HCT116 (cell line): ENCODE measurements around the gene NTRK3.

ENCODE experiments used
- CTCF ChIP-seq, 3 experiments: fragments of 200-600 bp in 1 of 3; sonication (generic) in 1 of 3; IDR thresholded peaks in 2 of 3; conservative IDR thresholded peaks in 1 of 3; 2 replicates each; pipeline ENCODE4 v1.5.1; 2012 to 2017; ENCODE audit warnings: low read depth in 2 of 3, low read length in 2 of 3, antibody characterized with exemption in 1 of 3, borderline replicate concordance in 1 of 3, control low read depth in 1 of 3, mild to moderate bottlenecking in 1 of 3, mixed read lengths in 1 of 3, mixed run types in 1 of 3, moderate library complexity in 1 of 3; ENCODE audit not compliant: insufficient read depth in 1 of 3
- EZH2phosphoT487 ChIP-seq: fragments of 200-600 bp; IDR thresholded peaks from 2 replicates; pipeline ENCODE4 v1.6.1; 2018; ENCODE audit warnings: antibody characterized with exemption, borderline replicate concordance
- JUND ChIP-seq: IDR thresholded peaks from 2 replicates; pipeline ENCODE4 v1.6.1; 2012
- MAX ChIP-seq: IDR thresholded peaks from 2 replicates; pipeline ENCODE4 v1.6.1; 2012
- POLR2A ChIP-seq: IDR thresholded peaks from 2 replicates; pipeline ENCODE4 v1.7.0; 2011; ENCODE audit warnings: borderline replicate concordance; ENCODE audit not compliant: insufficient read depth, insufficient read length; ENCODE audit errors: extremely low read depth
- POLR2AphosphoS5 ChIP-seq: IDR thresholded peaks from 2 replicates; pipeline ENCODE4 v1.6.1; 2011; ENCODE audit warnings: mild to moderate bottlenecking, low read depth, low read length, moderate library complexity
- RAD21 ChIP-seq: IDR thresholded peaks from 2 replicates; pipeline ENCODE4 v1.6.1; 2012; ENCODE audit warnings: low read depth, mild to moderate bottlenecking
- ZFX ChIP-seq: fragments of 450-650 bp; IDR thresholded peaks from 2 replicates; pipeline ENCODE4 v1.6.1; 2017
- TF ChIP-seq, protein P1 (sequence below): IDR thresholded peaks from 2 replicates; pipeline ENCODE4 v1.6.1; 2012

DNA sequence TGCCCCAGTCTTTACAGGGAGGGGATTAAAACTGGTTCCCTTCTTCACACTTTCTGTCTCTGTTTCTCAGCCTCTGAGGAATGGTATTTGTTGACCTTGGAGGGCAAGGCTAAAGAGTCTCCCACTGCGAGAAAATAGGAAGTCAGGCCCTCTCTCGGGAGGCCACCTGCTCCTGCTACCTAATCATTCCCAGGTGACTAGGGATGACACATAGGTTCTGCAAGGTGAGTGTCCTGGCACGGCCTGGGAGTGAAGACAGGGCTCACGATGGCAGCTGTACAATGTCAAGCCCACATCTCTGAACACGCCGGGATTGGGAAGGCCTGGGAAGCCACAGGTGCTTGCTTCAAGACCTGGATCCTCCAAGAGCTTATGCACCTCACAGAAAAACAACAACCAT, 314.2 kb downstream of the NTRK3 start:
- TF ChIP-seq EZH2phosphoT487: no peak
- no peak for TF ChIP-seq CTCF (IDR thresholded peaks at IDR 0.05 in 2 of 3, conservative IDR thresholded peaks at IDR 0.05 in 1 of 3; ENCODE audit: borderline replicate concordance in 1 of 3, insufficient read depth in 1 of 3, low read depth in 2 of 3, low read length in 2 of 3)
- TF ChIP-seq, protein P1, sequence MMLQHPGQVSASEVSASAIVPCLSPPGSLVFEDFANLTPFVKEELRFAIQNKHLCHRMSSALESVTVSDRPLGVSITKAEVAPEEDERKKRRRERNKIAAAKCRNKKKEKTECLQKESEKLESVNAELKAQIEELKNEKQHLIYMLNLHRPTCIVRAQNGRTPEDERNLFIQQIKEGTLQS: no peak
- TF ChIP-seq POLR2AphosphoS5: no peak
- no peak for TF ChIP-seq ZFX
- TF ChIP-seq POLR2A: no peak
- TF ChIP-seq JUND: no peak
- TF ChIP-seq MAX: no peak
- TF ChIP-seq RAD21: no peak
